Effector CD8-positive, alpha-beta T cell (primary cell): ENCODE measurements around the gene NCKAP5L.

Source experiments
- DNase-seq: peaks from one replicate; lab custom pipeline; 2025; lab: John Stamatoyannopoulos, UW

Gene NCKAP5L

GRCh38 chr12:49823350-49823749, 4.9 kb downstream of the NCKAP5L start:
- no peak for DNase-seq

- DNase-seq = no peak
Observed at GRCh38 chr12:49821373-49822287, 6.6 kb downstream of the NCKAP5L start.

GRCh38 chr12:49819786-49820185, 8.4 kb downstream of the NCKAP5L start:
- no peak for DNase-seq

GRCh38 chr12:49818241-49818895, 9.8 kb downstream of the NCKAP5L start:
- no peak for DNase-seq

- no peak for DNase-seq
Observed at GRCh38 chr12:49813131-49813530, 15.1 kb downstream of the NCKAP5L start.

GRCh38 chr12:49811961-49812401, 16.2 kb downstream of the NCKAP5L start:
- DNase-seq = no peak

GRCh38 chr12:49811136-49811535, 17.1 kb downstream of the NCKAP5L start:
- no peak for DNase-seq

GRCh38 chr12:49809906-49810389, 18.3 kb downstream of the NCKAP5L start:
- no peak for DNase-seq

- DNase-seq = no peak
Observed at GRCh38 chr12:49809381-49809905, 18.8 kb downstream of the NCKAP5L start.

GRCh38 chr12:49808686-49809380, 19.4 kb downstream of the NCKAP5L start:
- DNase-seq = no peak

GRCh38 chr12:49807991-49808580, 20.1 kb downstream of the NCKAP5L start:
- DNase-seq = no peak

- no peak for DNase-seq
Observed at GRCh38 chr12:49806877-49807276, 21.3 kb downstream of the NCKAP5L start.

GRCh38 chr12:49806321-49806813, 21.8 kb downstream of the NCKAP5L start:
- no peak for DNase-seq

GRCh38 chr12:49805409-49805808, 22.8 kb downstream of the NCKAP5L start:
- DNase-seq = no peak

- no peak for DNase-seq
Observed at GRCh38 chr12:49804821-49805220, 23.4 kb downstream of the NCKAP5L start.

- DNase-seq = no peak
Observed at GRCh38 chr12:49803693-49804450, 24.3 kb downstream of the NCKAP5L start.

GRCh38 chr12:49801141-49802063, 26.8 kb downstream of the NCKAP5L start:
- DNase-seq = no peak

GRCh38 chr12:49800421-49801140, 27.6 kb downstream of the NCKAP5L start:
- no peak for DNase-seq

GRCh38 chr12:49798934-49799333, 29.3 kb downstream of the NCKAP5L start:
- no peak for DNase-seq
